ENCODE data around the gene ENG. TPM values are rescaled to one million over a fixed set of nuclear protein-coding genes. Genes with fewer than 3 reads are reported as not detected.
"Not testable (repeated sequence)": the region's sequence is repeated elsewhere in the genome, so short reads cannot be mapped to it uniquely, and the experiment has no call there.

Gene ENG
- total RNA-seq, 1 donor from 2014 or later, result 5.1 TPM

DNA sequence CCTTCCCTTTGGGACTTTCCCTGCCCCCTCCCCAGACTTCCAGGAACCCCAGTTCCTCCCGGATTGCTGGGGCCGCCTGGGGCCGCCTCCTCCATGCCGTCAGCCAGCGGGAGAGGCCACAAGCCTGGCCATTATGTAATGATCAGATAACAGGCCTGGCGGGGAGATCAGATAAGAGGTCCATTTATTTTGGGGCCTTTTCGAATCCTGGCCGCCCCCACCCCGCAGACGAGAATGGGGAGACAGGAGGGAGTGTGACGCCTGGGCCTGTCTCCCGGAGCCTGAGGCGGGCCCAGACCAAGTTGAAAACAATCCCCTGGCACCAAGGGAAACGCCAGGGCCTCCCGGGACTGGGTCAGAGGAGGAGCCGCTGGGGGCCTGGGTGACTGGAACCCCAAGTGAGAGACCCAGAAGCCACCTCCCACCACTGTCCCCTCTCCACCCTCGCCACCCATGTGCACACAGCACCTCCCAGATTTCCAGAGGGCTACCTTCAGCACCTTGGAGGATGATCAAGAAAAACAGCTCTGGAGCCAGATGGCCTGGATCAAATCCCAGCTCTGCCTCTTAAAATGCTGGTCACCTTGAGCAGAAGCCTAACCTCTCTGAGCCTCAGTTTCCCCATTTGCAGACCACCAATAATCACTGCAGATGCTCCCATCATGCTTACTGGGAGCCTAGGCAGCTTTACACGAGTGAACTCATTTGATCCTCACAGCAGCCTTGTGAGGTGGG is 7.8 kb downstream of the ENG start:
- DNase-seq (ENCODE audit: low spot score), result peak; percentile 35

DNA sequence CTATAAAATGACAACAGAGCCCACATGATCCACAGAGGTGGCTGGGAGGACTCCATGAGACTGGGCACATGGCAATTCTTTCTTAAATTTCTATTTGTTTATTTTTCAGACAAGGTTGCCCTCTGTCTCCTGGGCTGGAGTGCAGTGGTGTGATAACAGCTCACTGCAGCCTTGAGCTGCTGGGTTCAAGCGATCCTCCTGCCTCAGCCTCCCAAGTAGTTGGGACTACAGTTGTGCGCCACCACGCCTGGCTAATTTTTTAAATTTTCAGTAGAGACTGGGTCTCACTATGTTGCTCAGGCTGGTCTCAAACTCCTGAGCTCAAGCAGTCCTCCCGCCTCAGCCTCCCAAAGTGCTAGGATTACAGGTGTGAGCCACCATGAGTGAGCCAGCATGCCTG is 8.8 kb downstream of the ENG start:
- DNase-seq (ENCODE audit: low spot score), result not testable (repeated sequence)

DNA sequence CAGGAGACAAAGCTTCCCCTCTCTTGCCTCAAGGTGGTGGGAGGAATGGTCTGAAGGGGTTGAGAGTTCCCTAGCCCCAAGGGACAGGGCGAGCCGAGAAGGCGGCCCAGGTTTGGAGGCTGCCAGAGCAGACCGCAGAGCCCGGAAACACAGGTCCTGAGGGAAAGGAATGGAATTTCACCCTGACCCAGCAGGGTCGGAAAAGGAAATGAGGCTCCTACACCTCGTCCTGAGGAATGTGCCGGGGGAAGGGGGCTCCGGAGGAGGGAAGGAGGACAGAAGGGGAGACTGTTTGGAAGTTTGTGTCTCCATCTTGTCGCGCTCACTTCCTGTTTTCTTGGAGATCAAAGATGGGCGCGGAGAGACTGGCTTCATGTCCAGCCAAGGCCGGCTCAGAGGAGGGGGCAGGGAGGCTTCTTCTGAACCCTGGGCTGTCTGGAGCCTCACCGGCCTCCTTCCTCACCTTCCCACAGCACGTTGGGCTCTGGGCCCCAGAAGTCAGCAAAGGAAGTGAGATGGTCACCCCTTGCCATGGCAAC is 9.6 kb downstream of the ENG start:
- no peak for DNase-seq (ENCODE audit: low spot score)

- DNase-seq (ENCODE audit: low spot score), result no peak
Observed at GRCh38 chr9:127841087-127841835, 13.2 kb downstream of the ENG start.

DNA sequence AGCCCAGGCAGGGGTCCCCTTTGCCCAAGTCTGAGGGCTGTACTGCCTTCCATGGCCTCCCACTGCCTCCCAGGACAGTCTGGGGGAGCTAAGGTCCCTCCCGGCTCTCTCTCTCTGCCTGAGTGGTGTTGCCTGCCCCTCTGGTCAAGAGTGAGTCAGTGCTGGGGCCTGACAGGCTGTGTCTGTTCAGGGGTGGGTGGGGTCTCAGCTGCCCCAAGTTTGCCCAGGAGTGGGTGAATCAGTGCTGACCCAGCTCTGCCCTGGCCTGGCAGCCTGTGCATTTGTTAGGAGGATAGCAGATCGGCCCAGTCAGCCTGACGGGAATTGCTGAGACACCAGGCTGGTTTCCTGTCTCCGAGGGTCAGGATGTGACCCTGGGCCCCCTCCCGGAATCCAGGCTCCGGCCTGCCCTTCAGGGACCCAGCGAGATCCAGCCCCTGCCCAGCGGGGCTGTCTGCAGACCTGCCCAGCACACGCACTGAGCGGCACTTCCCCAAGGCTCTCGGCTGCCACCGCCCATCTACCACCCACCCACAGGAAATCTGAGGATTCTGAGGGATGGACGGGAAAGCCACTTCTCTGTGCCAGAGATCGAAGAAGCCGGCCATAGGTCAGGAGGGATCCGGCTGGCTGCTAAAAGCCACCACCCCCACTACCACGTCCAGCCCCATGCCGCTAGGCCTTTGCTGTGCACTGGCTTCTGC is 15.9 kb downstream of the ENG start:
- peak; percentile 76 for DNase-seq (ENCODE audit: low spot score)

- no peak for DNase-seq (ENCODE audit: low spot score)
Observed at GRCh38 chr9:127837346-127837745, 17.1 kb downstream of the ENG start.

- not testable (repeated sequence) for DNase-seq (ENCODE audit: low spot score)
Observed at GRCh38 chr9:127836561-127836960, 17.9 kb downstream of the ENG start.

GRCh38 chr9:127835991-127836516 is 18.4 kb downstream of the ENG start:
- peak; percentile 60 for DNase-seq (ENCODE audit: low spot score)

DNA sequence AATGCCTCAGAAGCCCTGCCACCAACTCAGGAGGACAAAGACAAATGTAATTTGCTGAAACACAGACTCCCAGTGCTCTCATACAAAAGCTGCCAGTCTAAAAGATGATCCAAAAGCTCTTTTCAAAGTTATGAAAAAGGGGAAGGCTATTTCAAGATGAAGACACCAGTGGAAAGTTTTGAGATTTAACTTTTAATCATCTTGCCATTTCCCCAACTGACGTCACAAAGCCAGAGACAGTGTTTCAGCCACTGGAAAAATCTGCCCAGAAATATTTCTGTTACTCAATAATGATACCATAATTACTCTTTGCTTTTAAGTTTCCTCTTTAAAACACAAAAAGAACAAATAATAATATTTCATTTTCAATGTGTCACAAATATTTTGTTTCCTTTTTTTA is 20.9 kb downstream of the ENG start:
- peak; percentile 50 for DNase-seq (ENCODE audit: low spot score)

GRCh38 chr9:127832248-127832647 is 22.2 kb downstream of the ENG start:
- no peak for DNase-seq (ENCODE audit: low spot score)

GRCh38 chr9:127829205-127829906 is 25.1 kb downstream of the ENG start:
- DNase-seq (ENCODE audit: low spot score), result no peak

GRCh38 chr9:127828262-127829031 is 26.0 kb downstream of the ENG start:
- DNase-seq (ENCODE audit: low spot score), result peak; percentile 86

DNA sequence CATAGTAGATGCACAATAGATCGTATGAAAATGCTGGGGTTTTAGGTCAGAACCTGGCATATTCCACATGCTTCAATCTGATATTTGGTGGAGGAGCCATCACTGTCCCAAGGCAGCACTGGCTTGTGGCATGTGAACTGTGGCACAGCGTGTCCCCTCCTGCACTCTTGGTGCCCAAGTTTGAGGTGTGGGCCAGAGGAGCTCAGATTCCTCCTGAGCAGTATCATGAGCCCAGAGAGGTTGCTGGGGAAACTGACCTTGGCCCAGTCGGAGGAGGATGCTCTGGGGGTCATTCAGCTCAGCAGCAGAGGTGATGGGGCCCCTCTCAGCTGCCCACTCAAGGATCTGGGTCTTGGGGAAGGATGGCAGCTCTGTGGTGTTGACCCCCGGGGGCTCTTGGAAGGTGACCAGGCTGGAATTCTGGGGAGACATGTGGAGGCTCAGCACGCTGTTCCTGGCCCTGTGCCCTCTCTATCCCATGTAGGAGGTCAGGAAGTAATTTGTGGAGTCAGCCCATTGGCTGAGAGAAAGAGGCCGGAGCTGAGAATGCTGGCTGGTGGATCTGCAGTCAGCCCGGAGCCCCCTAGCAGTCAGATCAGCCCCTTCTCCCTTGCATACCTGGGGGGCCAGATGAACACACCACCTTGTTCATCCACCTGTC is 28.1 kb downstream of the ENG start:
- DNase-seq (ENCODE audit: low spot score), result no peak

- DNase-seq (ENCODE audit: low spot score), result no peak
Observed at GRCh38 chr9:127825319-127826051, 29.0 kb downstream of the ENG start.

- no peak for DNase-seq (ENCODE audit: low spot score)
Observed at GRCh38 chr9:127822108-127822507, 32.4 kb downstream of the ENG start.

DNA sequence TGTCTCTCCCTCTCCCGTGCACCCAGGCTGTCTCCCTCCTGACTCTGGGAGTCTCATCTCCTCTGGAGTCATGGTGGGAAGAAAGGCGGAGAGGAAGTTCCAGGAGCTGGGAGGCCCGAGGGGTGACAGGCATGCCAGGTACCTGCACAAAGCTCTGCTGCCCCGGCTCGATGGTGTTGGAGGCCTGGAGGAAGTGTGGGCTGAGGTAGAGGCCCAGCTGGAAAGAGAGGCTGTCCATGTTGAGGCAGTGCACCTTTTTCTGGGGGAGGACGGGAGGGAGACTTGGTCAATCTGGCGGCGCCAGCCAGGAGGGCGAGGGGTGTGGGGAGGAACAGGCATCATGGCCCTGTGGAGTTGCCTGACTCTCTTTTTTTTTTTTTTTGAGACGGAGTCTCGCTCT is 35.9 kb downstream of the ENG start:
- no peak for DNase-seq (ENCODE audit: low spot score)

DNA sequence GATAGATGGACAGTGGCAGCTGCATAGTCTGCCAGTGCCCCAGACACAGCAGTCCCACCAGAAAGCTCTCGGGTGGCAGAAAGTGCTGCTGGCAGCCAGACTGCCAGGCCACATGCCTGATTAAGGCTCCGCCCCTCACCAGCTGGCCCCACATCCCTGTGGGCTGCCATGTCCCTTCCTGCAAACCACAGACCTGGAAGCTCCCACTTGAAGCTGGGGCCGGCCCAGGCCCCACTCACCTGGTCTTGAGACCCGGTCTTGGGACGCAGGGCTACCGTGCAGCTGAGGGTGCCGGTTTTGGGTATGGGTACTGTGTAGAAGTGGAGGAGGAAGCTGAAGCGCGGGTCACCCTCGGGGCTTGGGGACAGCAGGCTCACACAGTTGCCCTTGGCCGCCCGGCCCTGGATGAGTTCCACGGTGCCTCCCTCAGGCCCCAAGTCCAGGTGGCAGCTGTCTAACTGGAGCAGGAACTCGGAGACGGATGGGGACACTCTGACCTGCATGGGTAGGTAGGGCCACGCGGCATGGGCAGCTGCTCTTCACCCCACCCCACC is 36.5 kb downstream of the ENG start:
- no peak for DNase-seq (ENCODE audit: low spot score)

GRCh38 chr9:127816728-127817127 is 37.7 kb downstream of the ENG start:
- DNase-seq (ENCODE audit: low spot score), result no peak

GRCh38 chr9:127816362-127816725 is 38.1 kb downstream of the ENG start:
- no peak for DNase-seq (ENCODE audit: low spot score)

All from umbilical cord (tissue), 2 donors.